GM23248 (cell line): Measurements from ENCODE around the gene ANGPTL2.

Experiments used
- EZH2 ChIP-seq: fragments of 200-600 bp; sonication (generic); IDR thresholded peaks from 2 replicates; pipeline ENCODE4 v1.6.1; 2018; ENCODE audit warnings: antibody characterized with exemption, mild to moderate bottlenecking; ENCODE audit not compliant: insufficient read depth, poor library complexity, severe bottlenecking
- EZH2phosphoT487 ChIP-seq: fragments of 200-600 bp; sonication (generic); IDR thresholded peaks from 2 replicates; pipeline ENCODE4 v1.6.1; 2018; ENCODE audit warnings: antibody characterized with exemption, moderate library complexity, mild to moderate bottlenecking, low read depth; ENCODE audit not compliant: insufficient read depth

DNA sequence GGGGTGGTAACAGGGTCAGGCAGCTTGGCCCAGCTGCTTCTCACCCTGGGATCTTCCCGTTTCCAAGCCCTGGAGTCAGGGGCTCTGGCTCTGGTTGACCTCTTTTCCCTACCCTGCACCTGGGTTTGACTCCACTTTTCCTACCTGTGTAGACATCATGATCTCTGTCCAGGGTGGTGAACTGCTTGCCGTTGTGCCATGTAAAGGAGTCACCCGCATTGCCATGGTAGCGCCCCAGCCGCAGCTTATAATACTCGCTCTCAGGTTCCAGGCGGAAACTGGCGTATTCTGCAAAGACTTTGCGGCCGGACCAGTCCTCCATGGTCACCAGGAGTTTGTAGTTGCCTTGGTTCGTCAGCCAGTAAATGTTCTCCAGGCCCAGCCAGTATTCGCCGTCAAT lies 30.9 kb downstream of the ANGPTL2 start:
- TF ChIP-seq EZH2 (no peak), EZH2phosphoT487 (no peak)
